Measurements from ENCODE around the gene ARAP3. TPM values are rescaled to one million over a fixed set of nuclear protein-coding genes. Genes with fewer than 3 reads are reported as not detected.

Gene ARAP3
- total and polyA plus RNA-seq, 9 of the 15 experiments (the other 6 are each of a cell fraction or from before 2014, with no cell fraction given) = 0.83 to 25.7 (median 6.4) TPM

GRCh38 chr5:141713616-141714309, 31.7 kb upstream of the ARAP3 start (continued):
- TF ChIP-seq ZNF740 (CRISPR knock-in tag; IDR thresholded peaks at IDR 0.05) = no peak
- TF ChIP-seq ZNF740 (tag; IDR thresholded peaks at IDR 0.05) = no peak
- no peak for TF ChIP-seq ZNF449 (CRISPR knock-in tag; IDR thresholded peaks at IDR 0.05)
- peak; percentile 58 for TF ChIP-seq USF2 (CRISPR knock-in tag; IDR thresholded peaks at IDR 0.05)
- TF ChIP-seq, protein P1, sequence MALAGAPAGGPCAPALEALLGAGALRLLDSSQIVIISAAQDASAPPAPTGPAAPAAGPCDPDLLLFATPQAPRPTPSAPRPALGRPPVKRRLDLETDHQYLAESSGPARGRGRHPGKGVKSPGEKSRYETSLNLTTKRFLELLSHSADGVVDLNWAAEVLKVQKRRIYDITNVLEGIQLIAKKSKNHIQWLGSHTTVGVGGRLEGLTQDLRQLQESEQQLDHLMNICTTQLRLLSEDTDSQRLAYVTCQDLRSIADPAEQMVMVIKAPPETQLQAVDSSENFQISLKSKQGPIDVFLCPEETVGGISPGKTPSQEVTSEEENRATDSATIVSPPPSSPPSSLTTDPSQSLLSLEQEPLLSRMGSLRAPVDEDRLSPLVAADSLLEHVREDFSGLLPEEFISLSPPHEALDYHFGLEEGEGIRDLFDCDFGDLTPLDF (CRISPR knock-in tag; IDR thresholded peaks at IDR 0.05) = no peak
- TF ChIP-seq HEY1 (CRISPR knock-in tag; IDR thresholded peaks at IDR 0.05; ENCODE audit: borderline replicate concordance) = no peak
- TF ChIP-seq DMBX1 (CRISPR knock-in tag; IDR thresholded peaks at IDR 0.05; ENCODE audit: borderline replicate concordance) = no peak
- no peak for TF ChIP-seq GTF2E2 (tag; IDR thresholded peaks at IDR 0.05)
- no peak for TF ChIP-seq NFE2L1 (tag; IDR thresholded peaks at IDR 0.05; ENCODE audit: borderline replicate concordance, low read depth)
- TF ChIP-seq PHF8 (IDR thresholded peaks at IDR 0.05; ENCODE audit: borderline replicate concordance, low read length) = no peak
- TF ChIP-seq, protein P2, sequence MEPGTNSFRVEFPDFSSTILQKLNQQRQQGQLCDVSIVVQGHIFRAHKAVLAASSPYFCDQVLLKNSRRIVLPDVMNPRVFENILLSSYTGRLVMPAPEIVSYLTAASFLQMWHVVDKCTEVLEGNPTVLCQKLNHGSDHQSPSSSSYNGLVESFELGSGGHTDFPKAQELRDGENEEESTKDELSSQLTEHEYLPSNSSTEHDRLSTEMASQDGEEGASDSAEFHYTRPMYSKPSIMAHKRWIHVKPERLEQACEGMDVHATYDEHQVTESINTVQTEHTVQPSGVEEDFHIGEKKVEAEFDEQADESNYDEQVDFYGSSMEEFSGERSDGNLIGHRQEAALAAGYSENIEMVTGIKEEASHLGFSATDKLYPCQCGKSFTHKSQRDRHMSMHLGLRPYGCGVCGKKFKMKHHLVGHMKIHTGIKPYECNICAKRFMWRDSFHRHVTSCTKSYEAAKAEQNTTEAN (CRISPR knock-in tag; IDR thresholded peaks at IDR 0.05) = no peak
- TF ChIP-seq FOSL1 (tag; conservative IDR thresholded peaks at IDR 0.05) = peak; percentile 49; the same call in 1 of the 2 replicates
- no peak for TF ChIP-seq FOS (IDR thresholded peaks at IDR 0.05; ENCODE audit: extremely low read depth, insufficient read length)
- TF ChIP-seq HMG20A (CRISPR knock-in tag; conservative IDR thresholded peaks at IDR 0.05) = no peak
- TF ChIP-seq DNMT1 (IDR thresholded peaks at IDR 0.05) = no peak
- TF ChIP-seq CBFA2T2 (conservative IDR thresholded peaks at IDR 0.05) = no peak
- TF ChIP-seq, protein P3, sequence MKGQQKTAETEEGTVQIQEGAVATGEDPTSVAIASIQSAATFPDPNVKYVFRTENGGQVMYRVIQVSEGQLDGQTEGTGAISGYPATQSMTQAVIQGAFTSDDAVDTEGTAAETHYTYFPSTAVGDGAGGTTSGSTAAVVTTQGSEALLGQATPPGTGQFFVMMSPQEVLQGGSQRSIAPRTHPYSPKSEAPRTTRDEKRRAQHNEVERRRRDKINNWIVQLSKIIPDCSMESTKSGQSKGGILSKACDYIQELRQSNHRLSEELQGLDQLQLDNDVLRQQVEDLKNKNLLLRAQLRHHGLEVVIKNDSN (CRISPR knock-in tag; IDR thresholded peaks at IDR 0.05) = peak; percentile 41; the same call in 1 of the 2 replicates
- no peak for TF ChIP-seq HDGF (IDR thresholded peaks at IDR 0.05)
- TF ChIP-seq ASH1L (IDR thresholded peaks at IDR 0.05; ENCODE audit: borderline replicate concordance, low read depth, partially characterized antibody) = no peak
- TF ChIP-seq TEAD4 (IDR thresholded peaks at IDR 0.05; ENCODE audit: low read length) = no peak
- TF ChIP-seq TEAD4 (CRISPR knock-in tag; IDR thresholded peaks at IDR 0.05; ENCODE audit: borderline replicate concordance) = no peak
- TF ChIP-seq ESRRB (CRISPR knock-in tag; IDR thresholded peaks at IDR 0.05; ENCODE audit: borderline replicate concordance) = no peak
- TF ChIP-seq ZSCAN29 (IDR thresholded peaks at IDR 0.05) = no peak

Data from K562 (cell line).